Mesangial cell (primary cell): ENCODE results near the gene DDX6. TPM values are rescaled to one million over a fixed set of nuclear protein-coding genes. Genes with fewer than 3 reads are reported as not detected.

Experiments
- total RNA-seq: library from RNA; depleted of rRNA; stranded (reverse); fragments of >200 nt; gene quantifications from 2 replicates; pipeline ENCODE4 v1.2.3, GENCODE V29; 2015

Gene DDX6
- 49.2 and 53.9 TPM in 2 replicates for total RNA-seq

GRCh38 chr11:118791111-118791960 lies at the start of gene DDX6:
Gene DDX6 (minus strand): TSS chr11:118791164. CDS start chr11:118786251, 4,913 bp downstream.

Other genes starting within 250 kb of the DDX6 start
- 16.0 and 17.1 TPM in 2 replicates for gene IFT46, start 225.2 kb downstream of the DDX6 start, total RNA-seq
- gene ARCN1, start 218.8 kb downstream of the DDX6 start, total RNA-seq = 82.3 and 105 TPM in 2 replicates
- 103 and 170 TPM in 2 replicates for gene PHLDB1, start 183.5 kb downstream of the DDX6 start, total RNA-seq
- gene TREH, start 111.5 kb downstream of the DDX6 start, total RNA-seq = not detected in 2 replicates
- gene CXCR5, start 92.7 kb upstream of the DDX6 start, total RNA-seq = not detected in 2 replicates
- gene BCL9L, start 134.8 kb upstream of the DDX6 start, total RNA-seq = 30.3 and 58.2 TPM in 2 replicates
- not detected in 2 replicates for gene UPK2, start 165.1 kb upstream of the DDX6 start, total RNA-seq
- not detected in 2 replicates for gene FOXR1, start 180.6 kb upstream of the DDX6 start, total RNA-seq
- gene CENATAC, start 207.0 kb upstream of the DDX6 start, total RNA-seq = 7.2 and 12.5 TPM in 2 replicates
- gene RPS25, start 227.2 kb upstream of the DDX6 start, total RNA-seq = 1,334 and 1,525 TPM in 2 replicates
- gene TRAPPC4, start 227.6 kb upstream of the DDX6 start, total RNA-seq = 75.0 and 110 TPM in 2 replicates
- gene SLC37A4, start 239.7 kb upstream of the DDX6 start, total RNA-seq = 50.4 and 68.5 TPM in 2 replicates